H9 (cell line): ENCODE results near the gene CEP112. TPM values are rescaled to one million over a fixed set of nuclear protein-coding genes. Genes with fewer than 3 reads are reported as not detected.

Source experiments
- DNase-seq: peaks from one replicate; pipeline ENCODE4 v3.0.0-alpha.2; 2017
- H2AFZ ChIP-seq: one replicate; pipeline ENCODE4 v1.6.1; 2013; ENCODE audit warnings: mild to moderate bottlenecking, low read length, control low read depth, moderate library complexity
- H2AK5ac ChIP-seq: 2 replicates; pipeline ENCODE4 v1.6.1; 2013; ENCODE audit warnings: low read length, control low read depth, mixed read lengths; ENCODE audit not compliant: insufficient read length
- H2BK120ac ChIP-seq: one replicate; pipeline ENCODE4 v1.6.1; 2013; ENCODE audit warnings: low read depth, mild to moderate bottlenecking, low read length, control low read depth, inconsistent platforms; ENCODE audit not compliant: poor library complexity, severe bottlenecking
- H2BK12ac ChIP-seq: 2 replicates; pipeline ENCODE4 v1.6.1; 2013; ENCODE audit warnings: low read length, control low read depth, mixed read lengths, low read depth; ENCODE audit not compliant: insufficient read length
- H2BK15ac ChIP-seq: 2 replicates; pipeline ENCODE4 v1.6.1; 2013; ENCODE audit warnings: low read depth, low read length, control low read depth
- H2BK20ac ChIP-seq: one replicate; pipeline ENCODE4 v1.6.1; 2013; ENCODE audit warnings: low read depth, mild to moderate bottlenecking, low read length, control low read depth, inconsistent platforms; ENCODE audit not compliant: poor library complexity, severe bottlenecking
- H2BK5ac ChIP-seq: 2 replicates; pipeline ENCODE4 v1.6.1; 2013; ENCODE audit warnings: low read length, control low read depth, mixed read lengths; ENCODE audit not compliant: insufficient read length
- H3K14ac ChIP-seq: 2 replicates; pipeline ENCODE4 v1.6.1; 2013; ENCODE audit warnings: low read length, control low read depth; ENCODE audit not compliant: insufficient read depth
- H3K18ac ChIP-seq: 2 replicates; pipeline ENCODE4 v1.6.1; 2013; ENCODE audit warnings: low read depth, mild to moderate bottlenecking, mixed read lengths, low read length, control low read depth; ENCODE audit not compliant: insufficient read length
- H3K23ac ChIP-seq: 2 replicates; pipeline ENCODE4 v1.6.1; 2013; ENCODE audit warnings: low read length, control low read depth, mixed read lengths, low read depth; ENCODE audit not compliant: insufficient read length
- H3K23me2 ChIP-seq: 2 replicates; pipeline ENCODE4 v1.6.1; 2013; ENCODE audit warnings: low read depth, mild to moderate bottlenecking, mixed read lengths, low read length, control low read depth; ENCODE audit not compliant: insufficient read length, poor library complexity, severe bottlenecking
- H3K27ac ChIP-seq: 2 replicates; pipeline ENCODE4 v1.5.1; 2013; ENCODE audit warnings: low read length, control low read depth, mixed read lengths, low read depth; ENCODE audit not compliant: insufficient read length
- H3K27me3 ChIP-seq: 2 replicates; pipeline ENCODE4 v1.6.1; 2013; ENCODE audit warnings: low read length, control low read depth, inconsistent platforms; ENCODE audit not compliant: insufficient read depth
- H3K4ac ChIP-seq: 2 replicates; pipeline ENCODE4 v1.6.1; 2013; ENCODE audit warnings: low read depth, mild to moderate bottlenecking, control low read depth, inconsistent platforms, low read length, moderate library complexity
- H3K4me1 ChIP-seq: 2 replicates; pipeline ENCODE4 v1.6.1; 2013; ENCODE audit warnings: low read length, control low read depth, inconsistent platforms; ENCODE audit not compliant: insufficient read depth
- H3K4me2 ChIP-seq: 2 replicates; pipeline ENCODE4 v1.6.1; 2013; ENCODE audit warnings: low read length, control low read depth, mixed read lengths; ENCODE audit not compliant: insufficient read length, insufficient read depth
- H3K56ac ChIP-seq: 2 replicates; pipeline ENCODE4 v1.6.1; 2013; ENCODE audit warnings: low read depth, mild to moderate bottlenecking, mixed read lengths, low read length, control low read depth; ENCODE audit not compliant: insufficient read length
- H3K79me1 ChIP-seq: 2 replicates; pipeline ENCODE4 v1.6.1; 2013; ENCODE audit warnings: low read depth, mild to moderate bottlenecking, moderate library complexity, low read length, control low read depth, inconsistent platforms; ENCODE audit not compliant: insufficient read depth, poor library complexity, severe bottlenecking
- H3K79me2 ChIP-seq: 2 replicates; pipeline ENCODE4 v1.6.1; 2013; ENCODE audit warnings: low read length, control low read depth, inconsistent platforms; ENCODE audit not compliant: insufficient read depth
- H3K9ac ChIP-seq: 2 replicates; pipeline ENCODE4 v1.6.1; 2013; ENCODE audit warnings: low read length, control low read depth, mixed read lengths; ENCODE audit not compliant: insufficient read length; ENCODE audit errors: extremely low read depth
- H3K9me3 ChIP-seq: one replicate; pipeline ENCODE4 v1.6.1; 2013; ENCODE audit warnings: low read depth, low read length, inconsistent platforms; ENCODE audit not compliant: control insufficient read depth
- H3T11ph ChIP-seq: one replicate; pipeline ENCODE4 v1.6.1; 2013; ENCODE audit warnings: mild to moderate bottlenecking, low read length, control low read depth, inconsistent platforms
- H4K20me1 ChIP-seq: one replicate; pipeline ENCODE4 v1.6.1; 2013; ENCODE audit not compliant: control insufficient read depth, insufficient read length, insufficient read depth
- H4K5ac ChIP-seq: 2 replicates; pipeline ENCODE4 v1.6.1; 2013; ENCODE audit warnings: low read depth, mild to moderate bottlenecking, mixed read lengths, low read length, control low read depth; ENCODE audit not compliant: insufficient read length
- H4K8ac ChIP-seq: replicated peaks from 2 replicates; pipeline ENCODE4 v1.6.1; 2013; ENCODE audit warnings: low read length, control low read depth, mixed read lengths, low read depth; ENCODE audit not compliant: insufficient read length
- H4K91ac ChIP-seq: 2 replicates; pipeline ENCODE4 v1.6.1; 2013; ENCODE audit warnings: low read depth, mild to moderate bottlenecking, moderate library complexity, mixed read lengths, low read length, control low read depth; ENCODE audit not compliant: insufficient read length
- H3K27ac Mint-ChIP-seq, 3 experiments: 2 replicates in 2 of 3; 3 replicates in 1 of 3; pipeline ENCODE4 v1.8.0; 2020 to 2021; ENCODE audit warnings: mixed read lengths in 3 of 3, mild to moderate bottlenecking in 1 of 3, moderate library complexity in 1 of 3
- H3K27me3 Mint-ChIP-seq: 2 replicates; pipeline ENCODE4 v1.8.0; 2021; ENCODE audit warnings: low read depth, mild to moderate bottlenecking, moderate library complexity, mixed read lengths
- H3K36me3 Mint-ChIP-seq, 3 experiments: 2 replicates in 2 of 3; 3 replicates in 1 of 3; pipeline ENCODE4 v1.8.0; 2020 to 2021; ENCODE audit warnings: low read depth in 3 of 3, mixed read lengths in 3 of 3; ENCODE audit not compliant: insufficient read depth in 1 of 3
- H3K4me1 Mint-ChIP-seq, 2 experiments: 2 replicates each; pipeline ENCODE4 v1.8.0; 2020; ENCODE audit warnings: mixed read lengths in 2 of 2
- H3K4me3 Mint-ChIP-seq, 2 experiments: 2 replicates in 1 of 2; 3 replicates in 1 of 2; pipeline ENCODE4 v1.8.0; 2020 to 2021; ENCODE audit warnings: mild to moderate bottlenecking in 2 of 2, mixed read lengths in 2 of 2, moderate library complexity in 1 of 2
- H3K9me3 Mint-ChIP-seq, 2 experiments: 2 replicates in 1 of 2; 3 replicates in 1 of 2; pipeline ENCODE4 v1.8.0; 2020; ENCODE audit warnings: mild to moderate bottlenecking in 2 of 2, mixed read lengths in 2 of 2, moderate library complexity in 1 of 2
- total RNA-seq: library from RNA; stranded (reverse); gene quantifications from 2 replicates; pipeline ENCODE4 v1.2.1, GENCODE V29; 2021
- TF ChIP-seq, protein P1 (sequence below): fragments of 200-600 bp; sonication (generic); conservative IDR thresholded peaks from 3 replicates; pipeline ENCODE4 v1.8.0; 2021; ENCODE audit warnings: antibody characterized with exemption, mild to moderate bottlenecking

The CEP112 gene
- total RNA-seq, 1 experiment from 2014 or later, result 5.4 TPM

DNA sequence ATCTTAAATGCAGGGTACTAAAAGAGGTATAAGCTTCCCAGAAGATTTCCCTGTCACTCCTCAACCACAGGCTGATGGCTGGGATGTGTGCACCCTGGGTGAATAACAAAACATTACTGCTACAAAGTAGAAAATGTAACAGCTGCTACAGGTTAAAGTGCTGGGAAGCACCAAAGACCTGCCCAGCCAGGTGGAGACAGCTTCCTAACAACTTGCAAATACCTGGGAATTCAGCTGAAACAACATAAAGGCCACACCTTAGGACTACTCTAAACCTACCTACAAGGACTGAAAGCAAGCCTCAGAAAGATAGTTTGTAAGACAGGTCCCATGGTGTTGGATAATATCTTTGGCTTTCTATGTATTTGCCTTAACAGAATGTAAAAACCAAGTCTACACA, 118.5 kb downstream of the CEP112 start:
- Mint-ChIP-seq H3K27ac (no peak overlapping the region), H3K36me3 (peaks cover 0 to 5% (median 0%) of the 10 kb centered on the region in 3 experiments; a peak in 1 of 7 replicates), H3K4me3 (no peak overlapping the region), H3K27me3 (no peaks in the 10 kb centered on the region), H3K4me1 (peaks cover 0 to 10% of the 10 kb centered on the region in 2 experiments; a peak in 2 of 4 replicates), H3K9me3 (no peaks in the 10 kb centered on the region; a peak in 1 of 5 replicates)
- Histone ChIP-seq H4K5ac (no peak overlapping the region), H2BK120ac (no peak overlapping the region), H3K23ac (no peak overlapping the region), H2AFZ (no peak overlapping the region), H2AK5ac (no peak overlapping the region), H2BK15ac (no peak overlapping the region), H3K79me2 (no peaks in the 10 kb centered on the region), H4K91ac (no peak overlapping the region), H3K27ac (no peak overlapping the region), H3K14ac (no peak overlapping the region), H3K4ac (no peak overlapping the region), H3K27me3 (no peaks in the 10 kb centered on the region), H2BK5ac (no peak overlapping the region), H3K4me2 (no peak overlapping the region), H3K23me2 (no peaks in the 10 kb centered on the region), H4K20me1 (no peaks in the 10 kb centered on the region), H3K56ac (no peak overlapping the region), H3K9me3 (no peaks in the 10 kb centered on the region), H4K8ac (no peak overlapping the region), H3K4me1 (no peaks in the 10 kb centered on the region), H2BK12ac (no peak overlapping the region), H2BK20ac (no peak overlapping the region), H3K79me1 (no peaks in the 10 kb centered on the region), H3K18ac (no peak overlapping the region), H3T11ph (no peak overlapping the region), H3K9ac (no peak overlapping the region)
- TF ChIP-seq, protein P1, sequence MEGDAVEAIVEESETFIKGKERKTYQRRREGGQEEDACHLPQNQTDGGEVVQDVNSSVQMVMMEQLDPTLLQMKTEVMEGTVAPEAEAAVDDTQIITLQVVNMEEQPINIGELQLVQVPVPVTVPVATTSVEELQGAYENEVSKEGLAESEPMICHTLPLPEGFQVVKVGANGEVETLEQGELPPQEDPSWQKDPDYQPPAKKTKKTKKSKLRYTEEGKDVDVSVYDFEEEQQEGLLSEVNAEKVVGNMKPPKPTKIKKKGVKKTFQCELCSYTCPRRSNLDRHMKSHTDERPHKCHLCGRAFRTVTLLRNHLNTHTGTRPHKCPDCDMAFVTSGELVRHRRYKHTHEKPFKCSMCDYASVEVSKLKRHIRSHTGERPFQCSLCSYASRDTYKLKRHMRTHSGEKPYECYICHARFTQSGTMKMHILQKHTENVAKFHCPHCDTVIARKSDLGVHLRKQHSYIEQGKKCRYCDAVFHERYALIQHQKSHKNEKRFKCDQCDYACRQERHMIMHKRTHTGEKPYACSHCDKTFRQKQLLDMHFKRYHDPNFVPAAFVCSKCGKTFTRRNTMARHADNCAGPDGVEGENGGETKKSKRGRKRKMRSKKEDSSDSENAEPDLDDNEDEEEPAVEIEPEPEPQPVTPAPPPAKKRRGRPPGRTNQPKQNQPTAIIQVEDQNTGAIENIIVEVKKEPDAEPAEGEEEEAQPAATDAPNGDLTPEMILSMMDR, result no peak
- peak; percentile 32 for DNase-seq
